Type B pancreatic cell (in vitro differentiated cells): ENCODE measurements around the gene TNFRSF13B. TPM values are rescaled to one million over a fixed set of nuclear protein-coding genes. Genes with fewer than 3 reads are reported as not detected.

Experiments used
- DNase-seq: peaks from one replicate; pipeline ENCODE4 v3.0.0; 2021; ENCODE audit warnings: mixed read lengths; ENCODE audit not compliant: unreplicated experiment; ENCODE audit errors: extremely low spot score
- H3K27ac Mint-ChIP-seq: 2 replicates; pipeline ENCODE4 v1.8.0; 2021; ENCODE audit warnings: mild to moderate bottlenecking, mixed read lengths
- H3K27me3 Mint-ChIP-seq: 2 replicates; pipeline ENCODE4 v1.8.0; 2021; ENCODE audit warnings: mixed read lengths
- H3K36me3 Mint-ChIP-seq: 2 replicates; pipeline ENCODE4 v1.8.0; 2021; ENCODE audit warnings: mixed read lengths
- H3K4me1 Mint-ChIP-seq: one replicate; pipeline ENCODE4 v1.8.0; 2021; ENCODE audit warnings: mixed read lengths; ENCODE audit not compliant: unreplicated experiment
- H3K4me3 Mint-ChIP-seq: 2 replicates; pipeline ENCODE4 v1.8.0; 2021; ENCODE audit warnings: mild to moderate bottlenecking, mixed read lengths
- H3K9me3 Mint-ChIP-seq: 2 replicates; pipeline ENCODE4 v1.8.0; 2021; ENCODE audit warnings: mixed read lengths
- total RNA-seq: library from RNA; stranded (reverse); gene quantifications from 2 replicates; pipeline ENCODE4 v1.2.1, GENCODE V29; 2021; ENCODE audit warnings: low replicate concordance
- TF ChIP-seq, protein P1 (sequence below): fragments of 200-600 bp; sonication (generic); conservative IDR thresholded peaks from 2 replicates; pipeline ENCODE4 v1.5.0; 2021; ENCODE audit warnings: antibody characterized with exemption, mild to moderate bottlenecking

TNFRSF13B gene
- total RNA-seq, 1 donor from 2014 or later: not detected

DNA sequence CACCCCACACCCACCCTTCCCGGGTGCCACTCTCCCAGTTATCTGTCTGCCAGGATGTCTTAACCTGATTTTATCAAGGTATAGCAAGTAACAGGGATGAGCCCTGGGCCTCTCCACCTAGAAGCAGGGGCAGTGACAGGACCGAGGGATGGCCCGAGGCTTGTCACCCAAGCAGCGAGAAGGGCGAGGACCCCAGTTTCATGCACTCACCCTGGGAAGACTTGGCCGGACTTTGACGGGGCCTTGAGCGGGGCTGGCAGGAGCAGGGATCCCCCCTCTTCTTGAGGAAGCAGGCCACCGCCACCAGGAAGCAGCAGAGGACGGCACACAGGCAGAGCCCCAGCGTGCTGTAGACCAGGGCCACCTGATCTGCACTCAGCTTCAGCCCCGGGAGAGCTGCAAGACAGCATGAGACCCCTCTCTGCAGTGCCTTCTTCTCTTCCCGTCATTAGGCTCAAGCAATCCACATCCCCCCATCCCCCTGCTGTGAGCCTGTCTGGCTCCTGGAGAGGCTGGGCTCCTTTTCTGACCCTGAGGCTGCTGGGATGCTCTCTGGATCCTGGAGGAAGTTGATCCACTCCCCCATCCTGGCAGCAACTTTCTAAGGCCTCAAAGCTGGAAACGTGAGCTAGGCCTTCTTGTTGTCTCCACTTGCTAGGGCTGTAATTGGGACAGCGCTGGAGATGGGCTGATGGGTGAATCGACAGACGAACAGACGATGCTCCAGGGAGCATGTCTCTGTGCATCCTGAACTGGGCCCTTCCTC lies 31.6 kb downstream of the TNFRSF13B start:
- Mint-ChIP-seq H3K9me3 (no peaks in the 10 kb centered on the region), H3K36me3 (no peaks in the 10 kb centered on the region), H3K4me3 (no peak overlapping the region), H3K27ac (no peak overlapping the region), H3K4me1 (no peaks in the 10 kb centered on the region), H3K27me3 (peaks cover 22% of the 10 kb centered on the region)
- TF ChIP-seq, protein P1, sequence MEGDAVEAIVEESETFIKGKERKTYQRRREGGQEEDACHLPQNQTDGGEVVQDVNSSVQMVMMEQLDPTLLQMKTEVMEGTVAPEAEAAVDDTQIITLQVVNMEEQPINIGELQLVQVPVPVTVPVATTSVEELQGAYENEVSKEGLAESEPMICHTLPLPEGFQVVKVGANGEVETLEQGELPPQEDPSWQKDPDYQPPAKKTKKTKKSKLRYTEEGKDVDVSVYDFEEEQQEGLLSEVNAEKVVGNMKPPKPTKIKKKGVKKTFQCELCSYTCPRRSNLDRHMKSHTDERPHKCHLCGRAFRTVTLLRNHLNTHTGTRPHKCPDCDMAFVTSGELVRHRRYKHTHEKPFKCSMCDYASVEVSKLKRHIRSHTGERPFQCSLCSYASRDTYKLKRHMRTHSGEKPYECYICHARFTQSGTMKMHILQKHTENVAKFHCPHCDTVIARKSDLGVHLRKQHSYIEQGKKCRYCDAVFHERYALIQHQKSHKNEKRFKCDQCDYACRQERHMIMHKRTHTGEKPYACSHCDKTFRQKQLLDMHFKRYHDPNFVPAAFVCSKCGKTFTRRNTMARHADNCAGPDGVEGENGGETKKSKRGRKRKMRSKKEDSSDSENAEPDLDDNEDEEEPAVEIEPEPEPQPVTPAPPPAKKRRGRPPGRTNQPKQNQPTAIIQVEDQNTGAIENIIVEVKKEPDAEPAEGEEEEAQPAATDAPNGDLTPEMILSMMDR: no peak
- no peak for DNase-seq

DNA sequence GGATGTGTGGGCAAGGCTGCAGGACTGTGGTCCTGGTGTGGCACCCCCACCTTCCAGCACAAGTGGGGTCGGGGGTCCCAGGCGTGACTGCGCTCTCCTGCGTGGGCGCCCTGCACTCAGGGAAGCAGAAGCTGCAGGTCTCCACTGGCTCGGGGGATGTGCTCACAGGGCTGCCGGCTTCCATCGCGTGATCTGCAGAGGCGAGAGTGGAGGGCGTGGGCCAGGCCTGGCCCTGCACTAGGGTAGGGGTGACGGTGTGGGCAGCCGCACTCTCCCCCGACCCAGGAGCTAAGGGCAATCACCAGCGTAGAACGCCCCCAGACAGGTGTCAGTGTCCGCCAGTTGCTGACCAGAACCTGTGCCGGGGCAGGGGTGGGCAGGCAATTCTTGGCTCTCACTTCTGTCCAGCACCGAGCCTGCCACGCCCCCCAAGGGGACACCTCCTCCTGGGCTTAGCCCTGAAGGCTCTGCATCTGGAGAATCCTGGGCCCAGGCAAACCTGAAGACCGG lies 32.3 kb downstream of the TNFRSF13B start:
- no peak overlapping the region for H3K4me3 Mint-ChIP-seq
- H3K27ac Mint-ChIP-seq: no peak overlapping the region
- H3K36me3 Mint-ChIP-seq: no peaks in the 10 kb centered on the region
- no peaks in the 10 kb centered on the region for H3K4me1 Mint-ChIP-seq
- peaks cover 22% of the 10 kb centered on the region for H3K27me3 Mint-ChIP-seq
- TF ChIP-seq, protein P1: no peak
- H3K9me3 Mint-ChIP-seq: no peaks in the 10 kb centered on the region
- DNase-seq: peak; percentile 49

DNA sequence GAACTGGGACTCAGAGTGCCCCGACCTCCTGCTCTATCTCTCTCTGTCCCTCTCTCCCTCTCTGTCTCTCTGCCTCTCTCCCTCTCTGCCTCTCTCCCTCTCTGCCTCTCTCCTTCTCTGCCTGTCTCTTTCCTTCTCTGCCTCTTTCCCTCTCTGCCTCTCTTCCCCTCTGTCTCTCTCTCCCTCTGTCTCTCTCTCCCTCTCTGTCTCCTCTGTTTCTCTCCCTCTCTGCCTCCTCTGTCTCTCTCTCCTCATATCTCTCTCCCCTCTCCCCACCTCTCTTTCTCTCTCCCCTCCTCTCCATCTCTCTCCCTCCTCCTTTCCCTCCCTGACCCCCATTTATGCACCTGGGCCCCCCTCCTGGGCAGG lies 32.7 kb downstream of the TNFRSF13B start:
- peaks cover 22% of the 10 kb centered on the region for H3K27me3 Mint-ChIP-seq
- TF ChIP-seq, protein P1: no peak
- DNase-seq: no peak
- H3K27ac Mint-ChIP-seq: no peak overlapping the region
- no peaks in the 10 kb centered on the region for H3K36me3 Mint-ChIP-seq
- no peak overlapping the region for H3K4me3 Mint-ChIP-seq
- H3K9me3 Mint-ChIP-seq: no peaks in the 10 kb centered on the region
- H3K4me1 Mint-ChIP-seq: no peaks in the 10 kb centered on the region

DNA sequence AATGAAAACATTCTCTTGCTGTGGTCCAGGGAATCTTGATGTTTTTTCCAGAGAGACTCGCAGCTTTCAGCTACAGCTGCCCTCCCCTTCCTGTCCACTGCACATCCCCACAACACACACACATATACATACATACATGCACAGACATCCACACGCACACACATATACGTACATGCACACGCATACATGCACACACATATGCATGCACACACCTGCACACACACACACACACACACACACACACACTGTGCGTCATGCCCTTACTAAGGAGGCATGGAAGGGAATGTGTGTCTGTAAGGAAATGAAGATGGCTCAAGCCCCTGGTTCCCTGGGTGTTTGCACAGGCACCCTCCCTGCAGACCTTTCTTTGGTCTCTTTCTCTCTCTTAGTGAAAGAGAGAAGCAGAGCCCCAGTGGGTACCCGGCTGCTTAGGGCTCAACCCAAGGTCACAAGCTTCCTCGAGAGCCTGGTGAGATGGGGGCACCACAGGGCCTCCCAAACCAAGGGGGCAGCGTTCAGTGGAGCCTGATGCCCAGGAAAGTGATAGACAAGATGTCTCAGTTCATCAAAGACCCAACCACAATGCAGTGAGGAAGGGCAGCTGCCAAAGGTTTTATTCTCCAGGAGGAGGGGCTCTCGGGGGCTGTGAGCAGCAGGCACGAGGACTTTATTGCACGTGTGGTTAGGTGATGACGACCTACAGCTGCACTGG lies 33.3 kb downstream of the TNFRSF13B start:
- no peak overlapping the region for H3K27ac Mint-ChIP-seq
- H3K36me3 Mint-ChIP-seq: no peaks in the 10 kb centered on the region
- TF ChIP-seq, protein P1: no peak
- H3K27me3 Mint-ChIP-seq: peaks cover 22% of the 10 kb centered on the region
- no peak overlapping the region for H3K4me3 Mint-ChIP-seq
- H3K4me1 Mint-ChIP-seq: no peaks in the 10 kb centered on the region
- peak; percentile 24 for DNase-seq
- H3K9me3 Mint-ChIP-seq: no peaks in the 10 kb centered on the region

DNA sequence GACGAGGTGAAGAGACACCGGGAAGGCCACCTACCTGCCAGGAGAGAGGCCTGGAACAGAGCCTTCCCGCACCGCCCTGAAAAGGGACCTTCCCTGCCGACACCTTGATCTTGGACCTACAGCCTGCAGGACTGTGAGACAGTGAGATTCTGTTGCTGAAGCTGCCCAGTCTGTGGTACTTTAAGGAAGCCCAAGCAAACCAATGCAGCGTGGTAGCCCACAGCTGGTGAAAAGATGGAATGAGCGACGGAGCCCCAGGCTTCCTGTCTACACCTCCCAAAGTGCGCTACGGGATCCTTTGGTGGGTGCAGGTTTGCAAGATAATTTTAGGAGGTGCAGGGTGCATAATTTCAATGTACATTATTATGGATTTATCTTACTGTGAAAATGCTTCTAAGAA lies 33.9 kb downstream of the TNFRSF13B start:
- no peak overlapping the region for H3K4me3 Mint-ChIP-seq
- DNase-seq: peak; percentile 42
- H3K4me1 Mint-ChIP-seq: no peaks in the 10 kb centered on the region
- no peaks in the 10 kb centered on the region for H3K36me3 Mint-ChIP-seq
- H3K9me3 Mint-ChIP-seq: no peaks in the 10 kb centered on the region
- TF ChIP-seq, protein P1: no peak
- H3K27ac Mint-ChIP-seq: no peak overlapping the region
- H3K27me3 Mint-ChIP-seq: peaks cover 22% of the 10 kb centered on the region
